ENCODE results near the gene ZDHHC18. TPM values are rescaled to one million over a fixed set of nuclear protein-coding genes. Genes with fewer than 3 reads are reported as not detected.

The ZDHHC18 gene
- total and polyA plus RNA-seq, 2 of the 8 experiments (the other 6 are each of a cell fraction or from before 2014, with no cell fraction given): 29.7 to 49.8 TPM

DNA sequence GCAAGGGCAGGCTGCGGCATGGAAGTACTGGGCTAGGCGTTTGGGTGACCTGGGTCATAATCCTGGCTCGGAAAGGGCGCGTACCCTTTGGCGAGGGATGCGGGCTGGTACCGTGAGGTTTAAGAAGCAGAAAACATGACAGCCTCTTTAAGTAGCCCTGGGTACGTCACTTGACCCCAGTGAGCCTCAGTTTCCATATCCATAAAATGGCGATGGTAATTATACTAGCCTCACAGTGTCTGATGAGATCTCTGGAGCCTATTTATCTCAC, 38.0 kb upstream of the ZDHHC18 start:
- Histone ChIP-seq H4K20me1 (replicated peaks in 1 of 2; ENCODE audit: control insufficient read depth in 1 of 2, insufficient read depth in 2 of 2, low read length in 2 of 2) (no peaks in the 10 kb centered on the region), H3K79me2 (ENCODE audit: control insufficient read depth in 1 of 2, insufficient read depth in 2 of 2, low read length in 2 of 2) (no peaks in the 10 kb centered on the region), H2BK15ac (ENCODE audit: low read length) (no peak overlapping the region), H3K56ac (replicated peaks; ENCODE audit: insufficient read length, low read depth, low read length) (peak overlapping the region; percentile 2), H3K4ac (replicated peaks; ENCODE audit: insufficient read length, low read depth, low read length) (peak overlapping the region; percentile 3), H3K9ac (replicated peaks in 1 of 4; ENCODE audit: extremely low read depth in 1 of 4, low read depth in 3 of 4, low read length in 3 of 4) (peak overlapping the region in 3 of 4 experiments; percentile 73 to 82 (median 74); a peak in 5 of 7 replicates), H2BK12ac (ENCODE audit: low read depth, low read length) (peak overlapping the region; percentile 5; the same call in 1 of the 2 replicates), H3K18ac (ENCODE audit: extremely low read depth, low read length) (peak overlapping the region; percentile 85; the same call in 1 of the 2 replicates), H3K23ac (ENCODE audit: insufficient read length) (no peak overlapping the region), H3K36me3 (ENCODE audit: control insufficient read depth in 2 of 4, insufficient read depth in 4 of 4, low read length in 3 of 4) (no peaks in the 10 kb centered on the region; a peak in 1 of 8 replicates), H3K27ac (ENCODE audit: low read depth, low read length) (peak overlapping the region; percentile 81), H4K5ac (ENCODE audit: insufficient read length, low read depth, low read length) (peak overlapping the region; percentile 79), H3K27me3 (replicated peaks in 1 of 4; ENCODE audit: control insufficient read depth in 3 of 4, extremely low read depth in 1 of 4, insufficient read depth in 3 of 4, low read length in 3 of 4) (no peaks in the 10 kb centered on the region), H3K4me1 (replicated peaks in 1 of 4; ENCODE audit: control insufficient read depth in 3 of 4, insufficient read depth in 4 of 4, low read length in 3 of 4) (peaks cover 5 to 18% (median 12%) of the 10 kb centered on the region in 4 experiments; a peak in 6 of 7 replicates), H3K79me1 (ENCODE audit: low read depth, low read length) (no peaks in the 10 kb centered on the region), H3K23me2 (ENCODE audit: low read depth, low read length) (peaks cover 14% of the 10 kb centered on the region), H3K4me2 (ENCODE audit: insufficient read depth in 1 of 2, low read depth in 2 of 2, low read length in 2 of 2) (peak overlapping the region; percentile 79 to 98), H2BK120ac (replicated peaks; ENCODE audit: low read depth, low read length) (no peak overlapping the region), H2AFZ (ENCODE audit: low read length) (no peak overlapping the region), H2BK5ac (ENCODE audit: low read depth, low read length) (peak overlapping the region; percentile 72; the same call in 1 of the 2 replicates), H2AK5ac (ENCODE audit: low read depth, low read length) (no peak overlapping the region), H2BK20ac (ENCODE audit: low read length) (no peak overlapping the region), H3K9me3 (ENCODE audit: insufficient read depth in 2 of 2, low read depth in 1 of 2, low read length in 1 of 2) (no peaks in the 10 kb centered on the region), H3K14ac (ENCODE audit: insufficient read length) (no peak overlapping the region), H3K4me3 (ENCODE audit: extremely low read depth in 1 of 4, insufficient read depth in 2 of 4, low read depth in 3 of 4, low read length in 4 of 4) (peak overlapping the region; percentile 63 to 84 (median 73)), H4K8ac (ENCODE audit: extremely low read depth, insufficient read depth, low read length) (no peak overlapping the region), H4K91ac (replicated peaks; ENCODE audit: insufficient read length, low read length) (peak overlapping the region; percentile 5)
- TF ChIP-seq HDAC2 (IDR thresholded peaks at IDR 0.05; ENCODE audit: borderline replicate concordance in 1 of 2, low read depth in 2 of 2, low read length in 2 of 2) (0 out of 4 replicates have a peak, but pooled peaks of 1 of the 2 experiments have one; percentile 29), SP2 (IDR thresholded peaks at IDR 0.05; ENCODE audit: low read length) (no peak), KDM1A (IDR thresholded peaks at IDR 0.05; ENCODE audit: borderline replicate concordance, low read length) (0 out of 2 replicates have a peak, but pooled peaks have one; percentile 12), PHF8 (conservative IDR thresholded peaks at IDR 0.05; ENCODE audit: low read depth, low read length) (no peak), POLR2AphosphoS5 (IDR thresholded peaks at IDR 0.05; ENCODE audit: low read depth, low read length) (0 out of 2 replicates have a peak, but pooled peaks have one; percentile 0), CHD2 (IDR thresholded peaks at IDR 0.05; ENCODE audit: low read length) (no peak)
- ChIA-PET CTCF (ENCODE audit: partially characterized antibody) (interaction anchor here (0.6 to 6.9 kb wide), 47 partner anchors 9 to 437 kb away, joined by 3 to 121 read pairs (median 5); no protein-coding TSS in a partner anchor), POLR2A (ENCODE audit: partially characterized antibody) (interaction anchor here (0.6 to 11.6 kb wide), 10 partner anchors 9 to 408 kb away, joined by 3 to 118 read pairs (median 4); partner anchors contain the start of gene ARID1A)
- 33% methylated on average over 10 of the region's 10 CpGs; no CpG with 5 or more reads in 1 of the 2 experiments for WGBS, 2 experiments (ENCODE audit: extremely low coverage in 1 of 2, insufficient coverage in 1 of 2, insufficient read length in 1 of 2, insufficient replicate concordance in 2 of 2, low coverage in 1 of 2, low lambda C conversion rate in 2 of 2, missing lambda C conversion rate in 1 of 2)
- FAIRE-seq (no peak), DNase-seq (ENCODE audit: low read depth in 1 of 2, low spot score in 2 of 2) (no peak)

Data from H1 (cell line).